Keratinocyte (primary cell): ENCODE results near the gene NYAP2. TPM values are rescaled to one million over a fixed set of nuclear protein-coding genes. Genes with fewer than 3 reads are reported as not detected.

Experiments
- DNase-seq: peaks from one replicate; pipeline ENCODE4 v3.0.0-alpha.2; 2011; ENCODE audit warnings: low read depth, missing footprints, low spot score
- FAIRE-seq: peaks from 2 replicates; lab custom pipeline; 2011; peaks lifted over from hg19 to GRCh38; lab: Jason Lieb, UNC
- H2AFZ ChIP-seq: 2 replicates; pipeline ENCODE4 v1.6.0; 2012; ENCODE audit warnings: low read length, control low read depth, inconsistent platforms; ENCODE audit not compliant: control insufficient read depth
- H3K27ac ChIP-seq: 2 replicates; pipeline ENCODE4 v1.5.1; 2011; ENCODE audit warnings: low read length; ENCODE audit not compliant: control insufficient read depth, insufficient read depth
- H3K27me3 ChIP-seq: 3 replicates; pipeline ENCODE4 v1.6.0; 2011; ENCODE audit warnings: low read length; ENCODE audit not compliant: control insufficient read depth, insufficient read depth; ENCODE audit errors: extremely low read depth
- H3K36me3 ChIP-seq, 2 experiments: 2 replicates in 1 of 2; 3 replicates in 1 of 2; pipeline ENCODE4 v1.5.1; 2011; ENCODE audit warnings: low read length in 2 of 2, mild to moderate bottlenecking in 1 of 2; ENCODE audit not compliant: control insufficient read depth in 2 of 2, insufficient read depth in 2 of 2; ENCODE audit errors: extremely low read depth in 1 of 2
- H3K4me1 ChIP-seq: 3 replicates; pipeline ENCODE4 v1.5.1; 2011; ENCODE audit warnings: low read length; ENCODE audit not compliant: control insufficient read depth, insufficient read depth; ENCODE audit errors: extremely low read depth
- H3K4me2 ChIP-seq: 3 replicates; pipeline ENCODE4 v1.6.0; 2011; ENCODE audit warnings: low read depth, low read length; ENCODE audit not compliant: control insufficient read depth, insufficient read depth; ENCODE audit errors: extremely low read depth
- H3K4me3 ChIP-seq, 3 experiments: fragments of 200-600 bp in 1 of 3; sonication (generic) in 1 of 3; 2 replicates in 2 of 3; 3 replicates in 1 of 3; pipeline ENCODE4 v1.5.1; 2011 to 2016; ENCODE audit warnings: low read length in 3 of 3, mild to moderate bottlenecking in 3 of 3, control low read depth in 2 of 3, inconsistent platforms in 1 of 3, low read depth in 1 of 3, mixed read lengths in 1 of 3, mixed run types in 1 of 3, moderate library complexity in 1 of 3; ENCODE audit not compliant: control insufficient read depth in 2 of 3, insufficient read depth in 2 of 3; ENCODE audit errors: extremely low read depth in 1 of 3
- H3K79me2 ChIP-seq: 2 replicates; pipeline ENCODE4 v1.6.0; 2012; ENCODE audit warnings: low read length; ENCODE audit not compliant: control insufficient read depth, insufficient read depth
- H3K9ac ChIP-seq: 3 replicates; pipeline ENCODE4 v1.6.0; 2011; ENCODE audit warnings: low read length; ENCODE audit not compliant: control insufficient read depth, insufficient read depth; ENCODE audit errors: extremely low read depth
- H3K9me1 ChIP-seq: 3 replicates; pipeline ENCODE4 v1.6.0; 2011; ENCODE audit warnings: low read length; ENCODE audit not compliant: control insufficient read depth, insufficient read depth; ENCODE audit errors: extremely low read depth
- H3K9me3 ChIP-seq: 2 replicates; pipeline ENCODE4 v1.5.1; 2012; ENCODE audit warnings: low read depth, low read length; ENCODE audit not compliant: control insufficient read depth
- H4K20me1 ChIP-seq: 3 replicates; pipeline ENCODE4 v1.6.0; 2011; ENCODE audit warnings: low read length; ENCODE audit not compliant: control insufficient read depth, insufficient read depth; ENCODE audit errors: extremely low read depth
- CTCF ChIP-seq, 3 experiments: IDR thresholded peaks in 1 of 3; conservative IDR thresholded peaks in 1 of 3; optimal IDR thresholded peaks in 1 of 3; 2 replicates in 2 of 3; 3 replicates in 1 of 3; pipeline versions ENCODE3 to v1.5.1; 2011; ENCODE audit warnings: low read length in 3 of 3, mild to moderate bottlenecking in 3 of 3, moderate library complexity in 2 of 3, control low read depth in 1 of 3, inconsistent platforms in 1 of 3; ENCODE audit not compliant: insufficient read depth in 2 of 3; ENCODE audit errors: extremely low read depth in 1 of 3
- EZH2 ChIP-seq: IDR thresholded peaks from one replicate; pipeline ENCODE4 v1.6.1; 2012; ENCODE audit warnings: inconsistent platforms, mild to moderate bottlenecking, low read length, moderate library complexity
- dilution Hi-C: fragments of 300-500 bp; cut with MboI; formaldehyde crosslinking; loops from one replicate; pipeline ENCODE4 v1.7.0; 2020; ENCODE audit warnings: low sequenced_read_pairs; ENCODE audit not compliant: extremely low pct_ligation_motif_present
- polyA plus RNA-seq, 5 experiments: library from polyadenylated mRNA; depleted of rRNA in 3 of 5; stranded (reverse) in 3 of 5; stranded (forward) in 1 of 5; unstranded in 1 of 5; fragments of >200 nt; gene quantifications; 1 replicate in 1 of 5; 2 replicates in 3 of 5; 3 replicates in 1 of 5; pipeline versions ENCODE4 v1.2.1 to v1.2.3, GENCODE V29; 2011 to 2012; ENCODE audit warnings: missing spikeins in 2 of 5, low read depth in 1 of 5, low replicate concordance in 1 of 5

NYAP2 gene
- polyA plus RNA-seq, 1 donor (not counting 4 experiments of a cell fraction or from before 2014, with no cell fraction given): not detected

- no peaks in the 10 kb centered on the region for H3K4me1 ChIP-seq
- H3K4me3 ChIP-seq: no peak overlapping the region
These were observed 62.9 kb downstream of the NYAP2 start for GRCh38 chr2:225462417-225462816.

GRCh38 chr2:225462945-225463344 lies 63.4 kb downstream of the NYAP2 start:
- no peaks in the 10 kb centered on the region for H3K9me3 ChIP-seq
- H3K4me1 ChIP-seq: no peaks in the 10 kb centered on the region
- no peak overlapping the region for H3K27ac ChIP-seq
- H3K4me2 ChIP-seq: no peak overlapping the region
- H3K9ac ChIP-seq: no peak overlapping the region
- H3K36me3 ChIP-seq: no peaks in the 10 kb centered on the region
- dilution Hi-C loops: no loop called here
- FAIRE-seq (no peak), DNase-seq (no peak)
- H3K27me3 ChIP-seq: no peaks in the 10 kb centered on the region
- TF ChIP-seq CTCF (optimal IDR thresholded peaks at IDR 0.05 in 1 of 3, IDR thresholded peaks at IDR 0.05 in 1 of 3, conservative IDR thresholded peaks at IDR 0.05 in 1 of 3; ENCODE audit: extremely low read depth in 1 of 3, insufficient read depth in 2 of 3, low read length in 3 of 3) (no peak), EZH2 (no peak)
- H3K4me3 ChIP-seq: no peak overlapping the region
- H3K79me2 ChIP-seq: no peaks in the 10 kb centered on the region
- no peaks in the 10 kb centered on the region for H4K20me1 ChIP-seq
- H3K9me1 ChIP-seq: no peaks in the 10 kb centered on the region
- no peak overlapping the region for H2AFZ ChIP-seq

More at GRCh38 chr2:225462417-225462816, 62.9 kb downstream of the NYAP2 start:
- Histone ChIP-seq H3K9me3 (no peaks in the 10 kb centered on the region), H3K27ac (no peak overlapping the region), H4K20me1 (no peaks in the 10 kb centered on the region), H3K9me1 (no peaks in the 10 kb centered on the region), H3K79me2 (no peaks in the 10 kb centered on the region), H3K4me2 (no peak overlapping the region), H2AFZ (no peak overlapping the region), H3K36me3 (no peaks in the 10 kb centered on the region), H3K9ac (no peak overlapping the region), H3K27me3 (no peaks in the 10 kb centered on the region)
- DNase-seq (no peak), FAIRE-seq (no peak)
- TF ChIP-seq EZH2: no peak
- dilution Hi-C loops: no loop called here

GRCh38 chr2:225463449-225463848 lies 63.9 kb downstream of the NYAP2 start:
- Histone ChIP-seq H3K27me3 (no peaks in the 10 kb centered on the region), H3K9me3 (no peaks in the 10 kb centered on the region), H3K27ac (no peak overlapping the region), H3K4me3 (no peak overlapping the region), H3K79me2 (no peaks in the 10 kb centered on the region), H2AFZ (no peak overlapping the region), H3K9ac (no peak overlapping the region), H3K36me3 (no peaks in the 10 kb centered on the region), H3K4me2 (no peak overlapping the region), H4K20me1 (no peaks in the 10 kb centered on the region), H3K4me1 (no peaks in the 10 kb centered on the region), H3K9me1 (no peaks in the 10 kb centered on the region)
- DNase-seq (no peak), FAIRE-seq (no peak)
- dilution Hi-C loops: no loop called here
- TF ChIP-seq CTCF (optimal IDR thresholded peaks at IDR 0.05 in 1 of 3, IDR thresholded peaks at IDR 0.05 in 1 of 3, conservative IDR thresholded peaks at IDR 0.05 in 1 of 3; ENCODE audit: extremely low read depth in 1 of 3, insufficient read depth in 2 of 3, low read length in 3 of 3): no peak
- no peak for TF ChIP-seq EZH2
